Measurements from ENCODE around the gene CPOX.

CPOX gene

DNA sequence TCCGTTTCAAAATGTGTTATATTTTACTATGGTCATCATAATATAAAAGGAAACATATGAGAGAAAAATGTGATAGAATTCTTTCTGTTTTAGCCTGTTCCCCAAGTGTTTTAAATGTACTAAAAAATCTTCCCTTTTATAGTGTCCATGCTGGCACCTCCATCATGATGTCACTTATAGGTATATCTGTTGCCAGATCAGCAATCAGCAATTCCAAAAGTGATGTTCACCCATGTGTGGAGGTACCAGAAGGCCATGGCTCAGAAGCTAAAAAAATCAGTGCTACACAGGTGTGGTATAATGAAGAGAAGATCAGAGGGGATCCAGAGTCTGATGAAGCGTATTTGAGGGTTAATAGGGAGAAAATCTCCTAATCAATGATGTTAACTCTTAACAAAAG is 62.7 kb downstream of the CPOX start:
- peak overlapping the region in 1 of 2 donors; percentile 10 for H3K4me3 ChIP-seq (ENCODE audit: low read length in 2 of 2)
- H3K36me3 ChIP-seq (ENCODE audit: control insufficient read depth in 2 of 2, insufficient read depth in 2 of 2, low read length in 2 of 2) = no peaks in the 10 kb centered on the region
- peak overlapping the region in 1 of 2 donors; percentile 24 for H3K27ac ChIP-seq (ENCODE audit: low read depth in 2 of 2, low read length in 2 of 2)
- no peaks in the 10 kb centered on the region for H3K9me3 ChIP-seq (ENCODE audit: control insufficient read depth in 2 of 2, low read length in 2 of 2)
- H3K27me3 ChIP-seq (ENCODE audit: control insufficient read depth in 2 of 2, insufficient read depth in 2 of 2, low read length in 2 of 2) = no peaks in the 10 kb centered on the region
- H3K4me1 ChIP-seq (ENCODE audit: control insufficient read depth in 2 of 2, insufficient read depth in 2 of 2, low read length in 2 of 2) = no peaks in the 10 kb centered on the region
- H3K9ac ChIP-seq (ENCODE audit: low read depth in 1 of 2, low read length in 2 of 2) = no peak overlapping the region

DNA sequence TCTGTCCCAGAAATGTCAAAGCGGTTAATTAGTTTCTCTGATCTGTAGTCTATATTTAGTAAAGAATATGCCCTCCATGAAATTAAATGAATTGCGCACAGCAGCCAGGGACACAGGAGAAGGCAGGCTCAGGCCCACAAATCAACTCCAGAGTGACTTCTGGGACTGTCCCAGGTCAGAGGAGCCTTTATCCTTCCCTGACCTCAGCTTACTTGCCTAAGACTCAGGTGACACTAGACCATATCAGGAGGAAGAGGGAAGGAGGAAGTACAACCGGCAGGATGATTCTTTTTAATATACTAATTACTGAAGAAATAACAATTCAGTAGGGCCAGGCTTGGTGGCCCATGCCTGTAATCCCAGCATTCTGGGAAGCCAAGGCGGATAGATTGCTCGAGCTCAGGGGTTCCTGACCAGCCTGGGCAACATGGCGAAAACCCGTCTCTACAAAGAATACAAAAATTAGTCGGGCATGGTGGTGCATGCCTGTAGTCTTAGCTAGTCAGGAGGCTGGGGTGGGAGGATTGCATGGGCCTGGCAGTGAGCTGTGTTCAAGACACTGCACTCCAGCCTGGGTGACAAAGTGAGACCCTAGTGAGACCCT is 63.5 kb downstream of the CPOX start:
- no peak overlapping the region for H3K9ac ChIP-seq (ENCODE audit: low read depth in 1 of 2, low read length in 2 of 2)
- H3K27me3 ChIP-seq (ENCODE audit: control insufficient read depth in 2 of 2, insufficient read depth in 2 of 2, low read length in 2 of 2) = no peaks in the 10 kb centered on the region
- H3K27ac ChIP-seq (ENCODE audit: low read depth in 2 of 2, low read length in 2 of 2) = peak overlapping the region in 1 of 2 donors; percentile 57
- no peaks in the 10 kb centered on the region for H3K9me3 ChIP-seq (ENCODE audit: control insufficient read depth in 2 of 2, low read length in 2 of 2)
- no peaks in the 10 kb centered on the region for H3K36me3 ChIP-seq (ENCODE audit: control insufficient read depth in 2 of 2, insufficient read depth in 2 of 2, low read length in 2 of 2)
- no peaks in the 10 kb centered on the region for H3K4me1 ChIP-seq (ENCODE audit: control insufficient read depth in 2 of 2, insufficient read depth in 2 of 2, low read length in 2 of 2)
- peak overlapping the region in 1 of 2 donors; percentile 37 for H3K4me3 ChIP-seq (ENCODE audit: low read length in 2 of 2)
